Measurements from ENCODE around the gene C5orf15. TPM values are rescaled to one million over a fixed set of nuclear protein-coding genes. Genes with fewer than 3 reads are reported as not detected.
"Not testable (repeated sequence)": the region's sequence is repeated elsewhere in the genome, so short reads cannot be mapped to it uniquely, and the experiment has no call there.

Gene C5orf15
- polyA plus RNA-seq, 1 of the 3 experiments (the other 2 are of a cell fraction) = 81.0 TPM

- CTCF ChIA-PET = interaction anchor here (0.7 to 2.0 kb wide), 3 partner anchors 56 to 533 kb away, joined by 3 to 6 read pairs (median 3); no protein-coding TSS in a partner anchor
- Histone ChIP-seq H3K4me3 (ENCODE audit: low read depth in 2 of 2, low read length in 1 of 2) (no peak overlapping the region), H3K27ac (ENCODE audit: low read depth in 2 of 2, low read length in 1 of 2) (no peak overlapping the region), H3K36me3 (replicated peaks in 1 of 2; ENCODE audit: control insufficient read depth in 1 of 2, insufficient read depth in 2 of 2, low read length in 1 of 2) (peaks cover 39 to 41% of the 10 kb centered on the region in 2 experiments), H3K79me2 (ENCODE audit: insufficient read depth) (peaks cover 35% of the 10 kb centered on the region), H2AFZ (ENCODE audit: low read depth) (no peak overlapping the region), H3K9ac (no peak overlapping the region), H3K9me2 (no peaks in the 10 kb centered on the region), H3K9me3 (no peaks in the 10 kb centered on the region), H3F3A (replicated peaks; ENCODE audit: insufficient read depth) (peaks cover 30% of the 10 kb centered on the region), H3K4me2 (no peak overlapping the region), H3K4me1 (ENCODE audit: control insufficient read depth in 1 of 2, insufficient read depth in 2 of 2, low read depth in 1 of 2, low read length in 1 of 2) (peaks cover 2 to 3% of the 10 kb centered on the region in 2 experiments; a peak in 2 of 4 replicates), H4K20me1 (ENCODE audit: insufficient read depth) (peaks cover 1% of the 10 kb centered on the region; the same call in 1 of the 2 replicates), H3K27me3 (ENCODE audit: insufficient read depth) (no peaks in the 10 kb centered on the region)
- 97% methylated on average over 4 of the region's 4 CpGs for WGBS (ENCODE audit: low lambda C conversion rate)
- TF ChIP-seq NRF1 (IDR thresholded peaks at IDR 0.05; ENCODE audit: low read depth, low read length) = no peak
- no peak for TF ChIP-seq SIN3A (IDR thresholded peaks at IDR 0.05; ENCODE audit: borderline replicate concordance, low read depth, low read length)
- no peak for TF ChIP-seq FOXM1 (IDR thresholded peaks at IDR 0.05; ENCODE audit: low read depth)
- no peak for TF ChIP-seq USF2 (IDR thresholded peaks at IDR 0.05; ENCODE audit: borderline replicate concordance, low read depth, low read length)
- POLR2A ChIA-PET = no interaction called here
- DNase-seq = no peak
Measured at GRCh38 chr5:133957080-133957479, 11.3 kb downstream of the C5orf15 start.

- CTCF ChIA-PET = interaction anchor here (2.0 kb wide), 1 partner anchor 532 kb away, joined by 6 read pairs; no protein-coding TSS in a partner anchor
- 96% methylated on average over 1 of the region's 1 CpG for WGBS (ENCODE audit: low lambda C conversion rate)
- Histone ChIP-seq H3K79me2 (ENCODE audit: insufficient read depth) (peaks cover 27% of the 10 kb centered on the region), H3F3A (replicated peaks; ENCODE audit: insufficient read depth) (peaks cover 25% of the 10 kb centered on the region), H3K36me3 (replicated peaks in 1 of 2; ENCODE audit: control insufficient read depth in 1 of 2, insufficient read depth in 2 of 2, low read length in 1 of 2) (peaks cover 39 to 41% of the 10 kb centered on the region in 2 experiments)
- H3K9ac ChIP-seq; H3K4me3 ChIP-seq (ENCODE audit: low read depth in 2 of 2, low read length in 1 of 2); H4K20me1 ChIP-seq (ENCODE audit: insufficient read depth); H3K9me2 ChIP-seq; POLR2A ChIA-PET; H3K4me1 ChIP-seq (ENCODE audit: control insufficient read depth in 1 of 2, insufficient read depth in 2 of 2, low read depth in 1 of 2, low read length in 1 of 2); DNase-seq; H3K27me3 ChIP-seq (ENCODE audit: insufficient read depth); H3K27ac ChIP-seq (ENCODE audit: low read depth in 2 of 2, low read length in 1 of 2); H3K9me3 ChIP-seq; H3K4me2 ChIP-seq; H2AFZ ChIP-seq (ENCODE audit: low read depth): not testable (repeated sequence)
Measured at GRCh38 chr5:133956196-133956595, 12.2 kb downstream of the C5orf15 start.

GRCh38 chr5:133953568-133954145, 14.8 kb downstream of the C5orf15 start:
- Histone ChIP-seq H3K36me3 (replicated peaks in 1 of 2; ENCODE audit: control insufficient read depth in 1 of 2, insufficient read depth in 2 of 2, low read length in 1 of 2) (peaks cover 29 to 32% of the 10 kb centered on the region in 2 experiments), H3K9me3 (no peaks in the 10 kb centered on the region), H2AFZ (ENCODE audit: low read depth) (no peak overlapping the region), H4K20me1 (ENCODE audit: insufficient read depth) (no peaks in the 10 kb centered on the region), H3K27ac (ENCODE audit: low read depth in 2 of 2, low read length in 1 of 2) (peak overlapping the region; percentile 50 to 64), H3K27me3 (ENCODE audit: insufficient read depth) (no peaks in the 10 kb centered on the region), H3K79me2 (ENCODE audit: insufficient read depth) (0 out of 2 replicates have a peak, but pooled peaks cover 4% of the 10 kb centered on the region), H3F3A (replicated peaks; ENCODE audit: insufficient read depth) (peaks cover 25% of the 10 kb centered on the region), H3K4me2 (peak overlapping the region; percentile 69; the same call in 1 of the 2 replicates), H3K4me1 (ENCODE audit: control insufficient read depth in 1 of 2, insufficient read depth in 2 of 2, low read depth in 1 of 2, low read length in 1 of 2) (peaks cover 0 to 3% of the 10 kb centered on the region in 2 experiments; a peak in 1 of 4 replicates), H3K9me2 (no peaks in the 10 kb centered on the region), H3K4me3 (ENCODE audit: low read depth in 2 of 2, low read length in 1 of 2) (no peak overlapping the region), H3K9ac (no peak overlapping the region)
- WGBS (ENCODE audit: low lambda C conversion rate) = 94% methylated on average over 9 of the region's 10 CpGs
- TF ChIP-seq POLR2AphosphoS5 (IDR thresholded peaks at IDR 0.05; ENCODE audit: low read depth, low read length) = no peak
- no peak for TF ChIP-seq EP300 (IDR thresholded peaks at IDR 0.05; ENCODE audit: borderline replicate concordance in 1 of 2, low read depth in 1 of 2, low read length in 1 of 2)
- no peak for TF ChIP-seq USF2 (IDR thresholded peaks at IDR 0.05; ENCODE audit: borderline replicate concordance, low read depth, low read length)
- no peak for TF ChIP-seq YY1 (IDR thresholded peaks at IDR 0.05; ENCODE audit: low read depth)
- TF ChIP-seq MEF2A (IDR thresholded peaks at IDR 0.05; ENCODE audit: borderline replicate concordance, low read depth) = no peak
- no peak for TF ChIP-seq RAD21 (IDR thresholded peaks at IDR 0.05; ENCODE audit: low read length)
- TF ChIP-seq GATA2 (CRISPR knock-in tag; IDR thresholded peaks at IDR 0.05) = no peak
- TF ChIP-seq TCF12 (IDR thresholded peaks at IDR 0.05) = no peak
- no peak for TF ChIP-seq FOXJ3 (CRISPR knock-in tag; IDR thresholded peaks at IDR 0.05)
- no peak for TF ChIP-seq RCOR1 (IDR thresholded peaks at IDR 0.05; ENCODE audit: low read length)
- TF ChIP-seq IRF3 (IDR thresholded peaks at IDR 0.05; ENCODE audit: low read depth, low read length) = no peak
- TF ChIP-seq GABPA (IDR thresholded peaks at IDR 0.05; ENCODE audit: low read depth) = no peak
- no peak for TF ChIP-seq CHD2 (IDR thresholded peaks at IDR 0.05; ENCODE audit: low read length, partially characterized antibody)
- no peak for TF ChIP-seq RFX5 (IDR thresholded peaks at IDR 0.05; ENCODE audit: low read length)
- POLR2A ChIA-PET = no interaction called here
- DNase-seq = no peak
- CTCF ChIA-PET = interaction anchor here (0.7 to 1.8 kb wide), 3 partner anchors 9 to 538 kb away, joined by 3 to 14 read pairs (median 3); no protein-coding TSS in a partner anchor

Data from SK-N-SH (cell line).